Hepatocyte (in vitro differentiated cells): ENCODE results near the gene GPR22.

Experiments used
- CTCF ChIP-seq: fragments of 200-600 bp; sonication (generic); IDR thresholded peaks from 2 replicates; pipeline ENCODE4 v1.5.1; 2016; ENCODE audit warnings: antibody characterized with exemption, mild to moderate bottlenecking; ENCODE audit not compliant: poor library complexity
- EZH2 ChIP-seq: fragments of 200-600 bp; sonication (generic); IDR thresholded peaks from 2 replicates; pipeline ENCODE4 v1.6.1; 2016; ENCODE audit warnings: antibody characterized with exemption, mild to moderate bottlenecking, borderline replicate concordance

- TF ChIP-seq CTCF (no peak), EZH2 (no peak)
These were observed 16.5 kb upstream of the GPR22 start for GRCh38 chr7:107453388-107453787.
